Smooth muscle cell (in vitro differentiated cells): ENCODE data around the gene MARK2. TPM values are rescaled to one million over a fixed set of nuclear protein-coding genes. Genes with fewer than 3 reads are reported as not detected.
A peak's percentile ranks its signal among the peaks of the same experiment; 100 is the strongest.

Experiments used
- DNase-seq: peaks from one replicate; lab custom pipeline; 2025; ENCODE audit not compliant: unreplicated experiment; lab: John Stamatoyannopoulos, UW
- H2AFZ ChIP-seq: fragments of 200-600 bp; sonication (generic); 2 replicates; pipeline ENCODE4 v1.6.0; 2016; ENCODE audit warnings: antibody characterized with exemption, low read depth, mild to moderate bottlenecking
- H3F3A ChIP-seq: fragments of 200-600 bp; sonication (generic); 2 replicates; pipeline ENCODE4 v1.6.0; 2017; ENCODE audit warnings: antibody characterized with exemption, low read depth
- H3K27ac ChIP-seq: fragments of 200-600 bp; sonication (generic); 2 replicates; pipeline ENCODE4 v1.5.1; 2016; ENCODE audit warnings: low read depth, mild to moderate bottlenecking
- H3K27me3 ChIP-seq: fragments of 200-600 bp; sonication (generic); 2 replicates; pipeline ENCODE4 v1.6.1; 2016; ENCODE audit warnings: low read depth, mild to moderate bottlenecking
- H3K36me3 ChIP-seq: fragments of 200-600 bp; sonication (generic); 2 replicates; pipeline ENCODE4 v1.5.1; 2016; ENCODE audit warnings: low read depth
- H3K4me1 ChIP-seq: fragments of 200-600 bp; sonication (generic); 2 replicates; pipeline ENCODE4 v1.5.1; 2016; ENCODE audit warnings: low read depth
- H3K4me2 ChIP-seq: fragments of 200-600 bp; sonication (generic); 2 replicates; pipeline ENCODE4 v1.6.0; 2016; ENCODE audit warnings: mild to moderate bottlenecking
- H3K4me3 ChIP-seq: fragments of 200-600 bp; sonication (generic); 2 replicates; pipeline ENCODE4 v1.5.1; 2016; ENCODE audit warnings: mild to moderate bottlenecking
- H3K79me2 ChIP-seq: fragments of 200-600 bp; sonication (generic); 2 replicates; pipeline ENCODE4 v1.6.0; 2016; ENCODE audit warnings: low read depth, mild to moderate bottlenecking
- H3K9ac ChIP-seq: fragments of 200-600 bp; sonication (generic); 2 replicates; pipeline ENCODE4 v1.6.0; 2016; ENCODE audit warnings: low read depth
- H3K9me3 ChIP-seq: fragments of 200-600 bp; sonication (generic); replicated peaks from 2 replicates; pipeline ENCODE4 v1.5.1; 2016; ENCODE audit warnings: low read depth
- H4K20me1 ChIP-seq: fragments of 200-600 bp; sonication (generic); 2 replicates; pipeline ENCODE4 v1.6.0; 2016; ENCODE audit warnings: low read depth
- WGBS: methylation state at CpG from one replicate; pipeline ENCODE4 v1.1.7; 2016; ENCODE audit warnings: low lambda C conversion rate; 5-methylcytosine and 5-hydroxymethylcytosine counted together
- polyA plus RNA-seq: library from polyadenylated mRNA; unstranded; fragments of >200 nt; fragmentation: Nextera tagmentation; extraction: Ambion mirVana; gene quantifications from 2 replicates; pipeline ENCODE4 v1.2.1, GENCODE V29; 2016
- total RNA-seq: library from RNA; depleted of rRNA; stranded (reverse); fragments of >200 nt; gene quantifications from 2 replicates; pipeline ENCODE4 v1.2.3, GENCODE V29; 2014
- TF ChIP-seq, protein P1 (sequence below): fragments of 200-600 bp; sonication (generic); IDR thresholded peaks from 2 replicates; pipeline ENCODE4 v1.5.1; 2017; ENCODE audit warnings: borderline replicate concordance, mild to moderate bottlenecking, antibody characterized with exemption; ENCODE audit not compliant: insufficient read depth, poor library complexity, severe bottlenecking

Gene MARK2
- total and polyA plus RNA-seq, 2 experiments from 2014 or later = 14.2 to 23.3 TPM

DNA sequence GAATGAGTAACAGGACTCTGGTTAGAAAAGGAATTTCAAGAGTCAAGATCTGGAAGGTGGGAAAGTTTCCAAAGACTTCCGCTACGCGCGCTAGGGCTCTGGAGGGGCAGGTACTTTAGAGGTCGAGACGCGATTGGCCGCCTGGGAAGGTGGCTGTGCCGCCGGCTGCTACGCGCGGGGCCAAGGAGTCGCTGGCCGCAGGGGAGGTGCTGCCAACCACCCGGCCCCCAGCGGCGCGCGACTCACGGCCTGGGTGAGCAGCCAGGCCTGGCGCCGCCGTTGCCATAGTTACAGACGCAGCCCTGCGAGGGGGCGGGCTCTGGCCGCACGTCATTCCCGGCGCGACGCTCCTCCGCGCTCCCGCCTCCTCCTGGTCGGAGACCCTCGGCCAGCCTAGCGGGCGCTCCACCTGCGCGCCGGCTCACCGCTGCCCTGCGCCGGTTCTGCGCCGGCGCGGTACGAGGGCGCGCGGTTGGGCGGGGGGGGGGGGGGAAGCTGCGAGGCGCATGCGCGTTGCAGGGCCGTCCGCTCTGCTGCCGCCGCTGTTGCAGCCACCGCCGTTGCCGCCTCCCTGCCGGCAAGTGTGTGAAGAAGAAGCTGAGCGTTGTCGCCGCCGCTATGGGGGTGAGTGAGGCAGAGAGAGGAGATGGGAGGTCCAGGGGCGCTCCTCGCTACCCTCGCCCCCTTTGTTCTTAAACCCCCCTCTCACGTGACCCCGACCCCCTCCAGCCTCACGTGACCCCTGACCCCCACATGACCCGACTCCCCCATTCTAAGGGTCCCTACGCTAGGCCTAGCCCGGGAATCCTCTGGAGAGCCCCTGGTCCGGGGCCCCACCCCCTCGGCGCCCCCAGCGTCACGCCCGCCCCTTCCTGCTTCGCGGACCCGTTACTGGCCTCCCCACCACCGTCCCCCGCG, 99.8 kb downstream of the MARK2 start, which contains the start of gene NAA40:
NAA40 (plus strand) TSS at position 524 of the 918 bp plus-strand sequence; CDS start at position 619, 95 bp downstream.
- peak; percentile 98 for DNase-seq
- Histone ChIP-seq H3K27ac (peak within 1 kb of the TSS; percentile 30), H3K36me3 (no peaks in the 10 kb centered on the region), H3F3A (no peaks in the 10 kb centered on the region), H3K27me3 (no peaks in the 10 kb centered on the region), H2AFZ (peak within 1 kb of the TSS; percentile 79), H3K4me2 (peak within 1 kb of the TSS; percentile 100), H3K79me2 (peaks cover 41% of the 10 kb centered on the region), H3K4me3 (peak within 1 kb of the TSS; percentile 87), H4K20me1 (peaks cover 19% of the 10 kb centered on the region), H3K9me3 (no peaks in the 10 kb centered on the region), H3K4me1 (peaks cover 5% of the 10 kb centered on the region), H3K9ac (peak within 1 kb of the TSS; percentile 80)
- WGBS = under 1% methylated on average over 45 of the region's 92 CpGs
- TF ChIP-seq, protein P1, sequence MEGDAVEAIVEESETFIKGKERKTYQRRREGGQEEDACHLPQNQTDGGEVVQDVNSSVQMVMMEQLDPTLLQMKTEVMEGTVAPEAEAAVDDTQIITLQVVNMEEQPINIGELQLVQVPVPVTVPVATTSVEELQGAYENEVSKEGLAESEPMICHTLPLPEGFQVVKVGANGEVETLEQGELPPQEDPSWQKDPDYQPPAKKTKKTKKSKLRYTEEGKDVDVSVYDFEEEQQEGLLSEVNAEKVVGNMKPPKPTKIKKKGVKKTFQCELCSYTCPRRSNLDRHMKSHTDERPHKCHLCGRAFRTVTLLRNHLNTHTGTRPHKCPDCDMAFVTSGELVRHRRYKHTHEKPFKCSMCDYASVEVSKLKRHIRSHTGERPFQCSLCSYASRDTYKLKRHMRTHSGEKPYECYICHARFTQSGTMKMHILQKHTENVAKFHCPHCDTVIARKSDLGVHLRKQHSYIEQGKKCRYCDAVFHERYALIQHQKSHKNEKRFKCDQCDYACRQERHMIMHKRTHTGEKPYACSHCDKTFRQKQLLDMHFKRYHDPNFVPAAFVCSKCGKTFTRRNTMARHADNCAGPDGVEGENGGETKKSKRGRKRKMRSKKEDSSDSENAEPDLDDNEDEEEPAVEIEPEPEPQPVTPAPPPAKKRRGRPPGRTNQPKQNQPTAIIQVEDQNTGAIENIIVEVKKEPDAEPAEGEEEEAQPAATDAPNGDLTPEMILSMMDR = no peak

DNA sequence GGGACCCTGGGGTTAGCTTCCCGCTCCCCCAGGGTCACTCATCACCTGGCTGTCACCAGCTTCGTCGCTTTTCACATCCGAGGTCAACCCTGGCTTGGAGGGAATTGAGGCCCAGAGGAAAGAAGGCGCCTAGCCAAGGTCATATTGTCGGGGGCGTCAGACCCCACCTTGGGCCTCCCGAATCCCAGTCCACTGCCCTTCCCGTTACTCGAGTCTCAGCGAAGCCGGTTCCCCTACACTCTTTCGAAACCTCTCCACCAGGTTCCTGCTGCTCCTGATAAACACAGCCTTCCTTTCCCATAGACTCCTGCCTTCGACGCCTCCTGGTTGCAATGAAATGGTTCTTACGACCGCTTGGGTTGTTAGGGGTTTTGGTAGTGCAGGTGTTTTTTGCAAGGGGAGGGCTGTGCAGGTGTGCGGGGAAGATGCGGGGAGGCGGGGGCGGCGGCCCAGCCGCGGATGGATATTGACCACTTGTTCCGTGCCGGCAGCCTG, 100.5 kb downstream of the MARK2 start:
- Histone ChIP-seq H3K9me3 (no peaks in the 10 kb centered on the region), H3K79me2 (peaks cover 42% of the 10 kb centered on the region), H3K27me3 (no peaks in the 10 kb centered on the region), H3K4me3 (peak overlapping the region; percentile 87), H3K4me1 (peaks cover 5% of the 10 kb centered on the region), H3K4me2 (peak overlapping the region; percentile 100), H3K27ac (no peak overlapping the region), H3K9ac (peak overlapping the region; percentile 80), H2AFZ (peak overlapping the region; percentile 79), H3K36me3 (no peaks in the 10 kb centered on the region), H4K20me1 (peaks cover 26% of the 10 kb centered on the region), H3F3A (no peaks in the 10 kb centered on the region)
- no peak for DNase-seq
- TF ChIP-seq, protein P1 = no peak
- 8% methylated on average over 23 of the region's 26 CpGs for WGBS

DNA sequence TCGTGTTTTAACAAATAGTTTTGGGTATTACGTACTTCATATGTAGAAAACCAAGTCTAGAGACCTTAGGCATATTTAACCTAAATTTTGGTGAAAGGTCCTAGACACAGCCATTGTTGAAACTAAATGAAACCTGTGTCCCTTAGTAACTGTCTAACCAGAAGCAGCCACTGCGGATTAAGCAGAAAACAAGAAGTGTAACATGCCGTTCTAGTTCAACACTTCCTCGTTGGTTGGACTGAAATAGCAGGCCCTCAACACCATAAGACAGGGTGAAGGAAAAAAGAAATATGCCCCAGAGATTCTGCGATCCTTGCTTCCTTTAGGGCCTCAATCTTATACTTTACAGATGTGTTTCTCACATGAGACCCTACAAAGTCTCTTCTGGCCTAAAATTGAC, 101.9 kb downstream of the MARK2 start:
- 88% methylated on average over 6 of the region's 6 CpGs for WGBS
- Histone ChIP-seq H3K27me3 (no peaks in the 10 kb centered on the region), H3K27ac (no peak overlapping the region), H3K4me3 (no peak overlapping the region), H3F3A (no peaks in the 10 kb centered on the region), H3K4me2 (no peak overlapping the region), H3K9ac (no peak overlapping the region), H3K4me1 (peaks cover 5% of the 10 kb centered on the region), H4K20me1 (peaks cover 32% of the 10 kb centered on the region), H3K9me3 (no peaks in the 10 kb centered on the region), H3K79me2 (peaks cover 42% of the 10 kb centered on the region), H2AFZ (no peak overlapping the region), H3K36me3 (no peaks in the 10 kb centered on the region)
- TF ChIP-seq, protein P1 = no peak
- no peak for DNase-seq
